Spleen (tissue), 11 donors: ENCODE measurements around the gene RTL10. TPM values are rescaled to one million over a fixed set of nuclear protein-coding genes. Genes with fewer than 3 reads are reported as not detected.
"Not testable (repeated sequence)": the region's sequence is repeated elsewhere in the genome, so short reads cannot be mapped to it uniquely, and the experiment has no call there.

Experiments
- DNase-seq: peaks from one replicate; pipeline ENCODE4 v3.0.0-alpha.2; 2020
- H3K27ac ChIP-seq, 8 donors: fragments of 200-600 bp; sonication (generic) in 7 of 8; 1 replicate in 4 of 8; 2 replicates in 4 of 8; pipeline versions ENCODE4 v1.5.0 to v1.8.0; 2016 to 2021; ENCODE audit warnings: inconsistent platforms in 4 of 8, mild to moderate bottlenecking in 4 of 8, moderate library complexity in 1 of 8
- H3K27me3 ChIP-seq, 7 donors: fragments of 200-600 bp; sonication (generic) in 6 of 7; replicated peaks in 1 of 7; 1 replicate in 4 of 7; 2 replicates in 3 of 7; pipeline versions ENCODE4 v1.5.0 to v1.8.0; 2016 to 2021; ENCODE audit warnings: inconsistent platforms in 3 of 7, mild to moderate bottlenecking in 1 of 7
- H3K36me3 ChIP-seq, 6 donors: fragments of 200-600 bp; sonication (generic) in 5 of 6; 1 replicate in 4 of 6; 2 replicates in 2 of 6; pipeline versions ENCODE4 v1.5.0 to v1.8.0; 2016 to 2021; ENCODE audit warnings: inconsistent platforms in 2 of 6
- H3K4me1 ChIP-seq, 6 donors: fragments of 200-600 bp; sonication (generic) in 5 of 6; 1 replicate in 3 of 6; 2 replicates in 3 of 6; pipeline versions ENCODE4 v1.5.0 to v1.8.0; 2016 to 2021; ENCODE audit warnings: inconsistent platforms in 3 of 6
- H3K4me3 ChIP-seq, 8 donors: fragments of 200-600 bp; sonication (generic) in 7 of 8; 1 replicate in 4 of 8; 2 replicates in 4 of 8; pipeline versions ENCODE4 v1.5.0 to v1.8.0; 2016 to 2021; ENCODE audit warnings: inconsistent platforms in 4 of 8, mild to moderate bottlenecking in 4 of 8, moderate library complexity in 2 of 8
- H3K9me3 ChIP-seq, 8 donors: fragments of 200-600 bp; sonication (generic) in 7 of 8; 1 replicate in 4 of 8; 2 replicates in 4 of 8; pipeline versions ENCODE4 v1.5.0 to v1.8.0; 2016 to 2021; ENCODE audit warnings: inconsistent platforms in 4 of 8
- POLR2A ChIP-seq, 3 donors: fragments of 450-650 bp; IDR thresholded peaks; one replicate each; pipeline ENCODE4 v1.5.1; 2017; ENCODE audit warnings: antibody characterized with exemption in 3 of 3, mild to moderate bottlenecking in 1 of 3
- POLR2AphosphoS5 ChIP-seq, 3 donors: sonication (generic); formaldehyde crosslinking; IDR thresholded peaks; one replicate each; pipeline ENCODE4 v1.5.1; 2017; ENCODE audit warnings: antibody characterized with exemption in 3 of 3
- WGBS, 5 donors: extraction: QIAGEN DNeasy Blood & Tissue Kit in 3 of 5; methylation state at CpG; one replicate each; pipeline versions ENCODE4 v1.1.5 to v1.1.7; 2013 to 2018; 5-methylcytosine and 5-hydroxymethylcytosine counted together
- intact Hi-C: fragments of 100-400 bp; cut with DNase I; formaldehyde crosslinking; loops from one replicate; pipeline ENCODE4 v1.15.0; 2023; ENCODE audit warnings: low total_unique reads
- polyA plus RNA-seq, 3 donors: library from polyadenylated mRNA; stranded (reverse); fragments of 200-250 nt; gene quantifications; one replicate each; pipeline ENCODE4 v1.2.1, GENCODE V29; 2013
- total RNA-seq, 7 donors: library from RNA; depleted of rRNA in 3 of 7; stranded (reverse); fragments of >200 nt in 3 of 7; fragmentation: NEBNext Ultra II Directional in 4 of 7; extraction: Animal tissue kit (Norgen Biotek cat#: 25700) in 4 of 7; gene quantifications; one replicate each; pipeline versions ENCODE4 v1.1.0 to v1.2.1, GENCODE V29; 2016 to 2021
- TF ChIP-seq, protein P1 (sequence below), 11 experiments: fragments of 200-600 bp in 7 of 11; fragments of 450-650 bp in 4 of 11; sonication (generic) in 4 of 11; IDR thresholded peaks in 8 of 11; conservative IDR thresholded peaks in 3 of 11; 1 replicate in 7 of 11; 2 replicates in 4 of 11; pipeline versions ENCODE4 v1.4.0 to v1.8.0; 2016 to 2021; ENCODE audit warnings: antibody characterized with exemption in 11 of 11, inconsistent platforms in 4 of 11, mild to moderate bottlenecking in 1 of 11
- donor health status: healthy with polysubstance abuse.
- donor health status: DM: no; HTN: no; CAD: no; lungs with moderate emphysema.
- donor health status: DM: no; HTN: no; CAD: no.
- donor health status: Bipolar disorder and iron deficiency.
- donor health status: healthy.
- donor health status: DM: no; HTN: no; CAD: no.
- donor health status: DM: yes; HTN: yes; CAD: no.

RTL10 gene
- total and polyA plus RNA-seq, 10 donors, result 8.3 to 22.9 (median 17.8) TPM

DNA sequence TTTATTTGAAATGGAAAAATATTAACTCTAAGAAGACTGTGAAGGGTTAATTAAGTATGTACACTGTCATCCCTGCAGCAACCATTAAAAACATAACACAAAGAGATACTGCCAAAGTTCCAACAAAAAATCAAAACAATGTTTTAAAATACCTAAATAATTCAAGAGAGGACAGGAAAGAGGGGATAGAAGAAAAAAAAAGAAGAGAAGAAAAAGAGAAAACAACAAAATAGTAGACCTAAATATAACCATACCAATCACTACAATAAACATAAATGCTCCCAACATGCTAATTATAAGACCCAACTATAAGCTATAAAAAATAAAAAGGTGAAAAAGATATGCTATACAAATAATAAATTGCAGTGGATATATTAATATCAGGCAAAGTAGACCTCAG, 20.1 kb downstream of the RTL10 start:
- Histone ChIP-seq H3K27me3 (no peaks in the 10 kb centered on the region), H3K27ac (no peak overlapping the region), H3K4me1 (peaks cover 0 to 14% (median 10%) of the 10 kb centered on the region in 6 donors), H3K36me3 (no peaks in the 10 kb centered on the region), H3K9me3 (no peaks in the 10 kb centered on the region), H3K4me3 (no peak overlapping the region)
- intact Hi-C loops, result no loop called here
- no peak for TF ChIP-seq POLR2A (IDR thresholded peaks at IDR 0.05)
- TF ChIP-seq POLR2AphosphoS5 (IDR thresholded peaks at IDR 0.05), result no peak
- TF ChIP-seq, protein P1, sequence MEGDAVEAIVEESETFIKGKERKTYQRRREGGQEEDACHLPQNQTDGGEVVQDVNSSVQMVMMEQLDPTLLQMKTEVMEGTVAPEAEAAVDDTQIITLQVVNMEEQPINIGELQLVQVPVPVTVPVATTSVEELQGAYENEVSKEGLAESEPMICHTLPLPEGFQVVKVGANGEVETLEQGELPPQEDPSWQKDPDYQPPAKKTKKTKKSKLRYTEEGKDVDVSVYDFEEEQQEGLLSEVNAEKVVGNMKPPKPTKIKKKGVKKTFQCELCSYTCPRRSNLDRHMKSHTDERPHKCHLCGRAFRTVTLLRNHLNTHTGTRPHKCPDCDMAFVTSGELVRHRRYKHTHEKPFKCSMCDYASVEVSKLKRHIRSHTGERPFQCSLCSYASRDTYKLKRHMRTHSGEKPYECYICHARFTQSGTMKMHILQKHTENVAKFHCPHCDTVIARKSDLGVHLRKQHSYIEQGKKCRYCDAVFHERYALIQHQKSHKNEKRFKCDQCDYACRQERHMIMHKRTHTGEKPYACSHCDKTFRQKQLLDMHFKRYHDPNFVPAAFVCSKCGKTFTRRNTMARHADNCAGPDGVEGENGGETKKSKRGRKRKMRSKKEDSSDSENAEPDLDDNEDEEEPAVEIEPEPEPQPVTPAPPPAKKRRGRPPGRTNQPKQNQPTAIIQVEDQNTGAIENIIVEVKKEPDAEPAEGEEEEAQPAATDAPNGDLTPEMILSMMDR (IDR thresholded peaks at IDR 0.05 in 8 of 11, conservative IDR thresholded peaks at IDR 0.05 in 3 of 11), result no peak
- no peak for DNase-seq

DNA sequence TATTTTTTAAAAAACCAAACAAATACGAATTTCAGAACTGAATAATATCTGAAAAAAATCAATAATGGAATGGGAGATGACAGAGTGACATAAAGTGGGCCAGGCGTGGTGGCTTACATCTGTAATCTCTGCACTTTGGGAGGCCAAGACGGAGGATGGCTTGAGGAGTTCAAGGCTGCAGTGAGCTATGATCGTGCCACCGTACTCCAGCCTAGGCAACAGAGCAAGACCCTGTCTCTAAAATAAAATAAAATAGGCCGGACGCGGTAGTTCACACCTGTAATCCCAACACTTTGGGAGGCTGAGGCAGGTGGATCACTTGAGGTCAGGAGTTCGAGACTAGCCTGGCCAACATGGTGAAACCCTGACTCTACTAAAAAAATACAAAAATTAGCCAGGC, 21.3 kb downstream of the RTL10 start:
- WGBS, 5 donors, result 83 to 91% (median 84%) methylated on average over 9 of the region's 9 CpGs
- intact Hi-C loops, DNase-seq, H3K4me3 ChIP-seq, H3K36me3 ChIP-seq, H3K27me3 ChIP-seq, H3K9me3 ChIP-seq: not testable (repeated sequence)
- Histone ChIP-seq H3K4me1 (peaks cover 0 to 14% (median 10%) of the 10 kb centered on the region in 6 donors), H3K27ac (peak overlapping the region in 1 of 8 donors; percentile 4)

DNA sequence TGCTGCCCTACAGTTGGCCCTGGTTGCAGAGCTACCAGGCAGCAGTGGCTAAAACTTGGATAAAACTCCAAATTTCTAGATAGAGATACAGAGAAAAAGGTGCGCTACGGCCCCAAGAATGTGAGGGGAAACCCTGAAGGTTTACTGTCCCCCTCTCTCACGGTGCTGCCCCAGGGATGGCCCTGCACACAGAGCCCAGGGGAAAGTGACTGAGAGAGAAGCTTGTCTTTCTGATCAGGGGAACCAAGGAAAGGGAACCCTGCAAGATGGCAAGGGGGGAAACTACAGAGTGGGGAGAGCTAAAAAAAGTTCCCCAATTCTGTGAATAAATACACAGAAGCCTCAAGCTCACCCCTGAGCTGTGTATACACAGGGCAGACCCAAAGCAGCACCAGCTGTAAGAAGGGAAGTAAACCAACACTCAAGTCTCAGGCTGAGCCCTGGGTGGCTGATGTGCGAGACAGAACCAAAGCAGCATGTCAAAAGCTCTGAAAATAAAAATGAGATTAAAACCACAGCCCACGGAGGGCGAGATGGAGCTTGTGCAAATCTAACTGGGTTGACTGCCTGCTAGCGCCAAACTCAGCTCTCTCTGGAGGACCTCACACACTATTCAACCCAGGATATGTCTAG, 22.1 kb downstream of the RTL10 start:
- 49 to 65% (median 52%) methylated on average over 7 of the region's 7 CpGs for WGBS, 5 donors
- Histone ChIP-seq H3K36me3 (no peaks in the 10 kb centered on the region), H3K4me3 (no peak overlapping the region), H3K4me1 (peaks cover 0 to 14% (median 10%) of the 10 kb centered on the region in 6 donors), H3K9me3 (no peaks in the 10 kb centered on the region), H3K27ac (peak overlapping the region in 4 of 8 donors; percentile 2 to 25 (median 4)), H3K27me3 (no peaks in the 10 kb centered on the region)
- intact Hi-C loops, result no loop called here
- TF ChIP-seq, protein P1 (IDR thresholded peaks at IDR 0.05 in 8 of 11, conservative IDR thresholded peaks at IDR 0.05 in 3 of 11), result no peak
- TF ChIP-seq POLR2AphosphoS5 (IDR thresholded peaks at IDR 0.05) (no peak), POLR2A (IDR thresholded peaks at IDR 0.05) (no peak)
- no peak for DNase-seq

DNA sequence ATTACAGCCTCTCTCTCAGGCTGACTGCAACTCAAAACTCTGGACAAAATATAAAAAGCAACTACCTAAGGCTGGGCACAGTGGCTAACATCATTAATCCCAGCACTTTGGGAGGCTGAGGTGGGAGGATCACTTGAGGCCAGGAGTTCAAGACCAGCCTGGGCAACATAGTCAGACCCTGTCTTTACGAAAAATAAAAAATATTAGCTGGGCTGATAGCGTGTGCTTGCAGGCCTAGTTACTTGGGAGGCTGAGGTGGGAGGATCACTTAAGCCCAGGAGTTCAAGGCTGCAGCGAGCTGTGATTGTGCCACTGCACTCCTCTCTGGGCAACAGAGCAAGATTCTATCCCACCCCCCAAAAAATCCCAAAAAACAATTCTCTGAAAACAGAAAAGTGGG, 22.7 kb downstream of the RTL10 start:
- peaks cover 0 to 14% (median 10%) of the 10 kb centered on the region in 6 donors for H3K4me1 ChIP-seq
- H3K27me3 ChIP-seq, H3K9me3 ChIP-seq, H3K4me3 ChIP-seq, DNase-seq, H3K27ac ChIP-seq, H3K36me3 ChIP-seq, intact Hi-C loops: not testable (repeated sequence)
- 77 to 96% (median 86%) methylated on average over 3 of the region's 3 CpGs for WGBS, 5 donors

- Histone ChIP-seq H3K4me1 (peaks cover 0 to 14% (median 10%) of the 10 kb centered on the region in 6 donors), H3K27me3 (no peaks in the 10 kb centered on the region), H3K4me3 (no peak overlapping the region), H3K9me3 (no peaks in the 10 kb centered on the region), H3K36me3 (no peaks in the 10 kb centered on the region), H3K27ac (no peak overlapping the region)
- no peak for DNase-seq
- intact Hi-C loops, result no loop called here
- TF ChIP-seq, protein P1 (IDR thresholded peaks at IDR 0.05 in 8 of 11, conservative IDR thresholded peaks at IDR 0.05 in 3 of 11), result no peak
- TF ChIP-seq POLR2A (IDR thresholded peaks at IDR 0.05) (no peak), POLR2AphosphoS5 (IDR thresholded peaks at IDR 0.05) (no peak)
- WGBS, 5 donors, result 89 to 98% (median 96%) methylated on average over 6 of the region's 6 CpGs
Observed at GRCh38 chr22:19831016-19831415, 23.7 kb downstream of the RTL10 start.
